Measurements from ENCODE around the gene CFL1. TPM values are rescaled to one million over a fixed set of nuclear protein-coding genes. Genes with fewer than 3 reads are reported as not detected.

Gene CFL1
- total RNA-seq, 2 donors from 2014 or later: 565 to 797 TPM

DNA sequence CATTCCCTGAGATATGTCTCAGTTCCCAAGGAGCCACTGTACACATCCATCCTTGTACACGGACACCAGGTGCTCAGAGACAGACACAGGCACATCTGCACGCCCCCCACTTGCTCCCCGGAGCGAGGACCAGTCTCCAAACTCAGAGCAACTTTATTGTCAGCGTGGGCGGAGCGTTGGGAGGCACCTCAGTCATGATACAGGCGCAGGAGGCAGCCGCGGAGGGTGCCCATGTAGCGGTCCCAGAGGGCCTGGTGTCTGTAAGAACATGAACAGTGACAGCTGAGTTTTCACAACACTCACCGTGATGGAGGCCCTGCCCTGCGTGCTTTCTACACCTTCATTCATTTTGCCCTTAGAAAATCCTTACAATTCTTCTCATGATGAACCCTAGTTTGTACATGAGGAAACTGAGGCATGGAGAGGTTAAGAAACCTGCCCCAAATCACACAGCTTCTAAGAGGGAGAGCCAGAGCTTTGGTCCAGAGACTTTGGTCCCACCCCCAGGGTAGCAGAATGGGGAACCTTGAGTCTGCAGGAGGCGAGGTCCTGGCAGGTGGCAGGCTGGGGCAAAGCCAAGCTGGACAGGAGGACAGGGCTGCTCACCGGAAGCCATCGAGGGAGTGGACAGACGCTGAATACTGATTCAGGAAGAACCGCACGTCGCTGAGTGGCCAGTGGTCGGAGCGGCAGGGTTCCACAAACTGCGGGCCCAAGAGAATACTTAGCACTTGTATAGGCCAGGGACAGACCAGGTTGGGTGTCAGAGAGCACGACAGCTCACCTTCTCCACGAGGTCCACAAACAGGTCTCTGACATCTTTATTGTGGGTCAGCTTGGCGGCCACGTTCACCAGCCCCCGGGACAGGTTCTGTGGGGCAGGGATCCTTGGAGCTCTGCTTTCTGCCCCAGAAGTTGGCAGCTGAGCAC, 26.1 kb upstream of the CFL1 start:
- ATAC-seq (ENCODE audit: insufficient number of reproducible peaks, low FRiP score, low read depth) (no peak), DNase-seq (ENCODE audit: low spot score) (no peak)
- peaks cover 16% of the 10 kb centered on the region for H3K36me3 ChIP-seq

DNA sequence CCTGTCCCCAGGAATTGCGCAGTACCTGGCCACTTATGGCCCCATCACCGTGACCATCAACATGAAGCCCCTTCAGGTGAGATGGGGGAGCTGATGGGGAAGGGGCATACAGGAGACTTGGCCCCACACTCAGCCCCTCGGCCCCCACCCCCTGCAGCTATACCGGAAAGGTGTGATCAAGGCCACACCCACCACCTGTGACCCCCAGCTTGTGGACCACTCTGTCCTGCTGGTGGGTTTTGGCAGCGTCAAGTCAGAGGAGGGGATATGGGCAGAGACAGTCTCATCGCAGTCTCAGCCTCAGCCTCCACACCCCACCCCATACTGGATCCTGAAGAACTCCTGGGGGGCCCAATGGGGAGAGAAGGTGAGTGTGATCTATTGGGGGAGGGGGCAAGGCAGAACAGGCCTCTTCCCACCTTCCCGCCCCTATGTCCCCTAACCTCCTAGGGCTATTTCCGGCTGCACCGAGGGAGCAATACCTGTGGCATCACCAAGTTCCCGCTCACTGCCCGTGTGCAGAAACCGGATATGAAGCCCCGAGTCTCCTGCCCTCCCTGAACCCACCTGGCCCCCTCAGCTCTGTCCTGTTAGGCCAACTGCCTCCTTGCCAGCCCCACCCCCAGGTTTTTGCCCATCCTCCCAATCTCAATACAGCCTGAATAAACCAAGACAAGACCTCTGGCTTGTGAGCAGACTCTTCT, 25.2 kb upstream of the CFL1 start:
- peaks cover 11 to 18% of the 10 kb centered on the region in 2 donors for H3K4me1 ChIP-seq (ENCODE audit: control insufficient read depth in 1 of 2, low read depth in 2 of 2)
- TF ChIP-seq, protein P1, sequence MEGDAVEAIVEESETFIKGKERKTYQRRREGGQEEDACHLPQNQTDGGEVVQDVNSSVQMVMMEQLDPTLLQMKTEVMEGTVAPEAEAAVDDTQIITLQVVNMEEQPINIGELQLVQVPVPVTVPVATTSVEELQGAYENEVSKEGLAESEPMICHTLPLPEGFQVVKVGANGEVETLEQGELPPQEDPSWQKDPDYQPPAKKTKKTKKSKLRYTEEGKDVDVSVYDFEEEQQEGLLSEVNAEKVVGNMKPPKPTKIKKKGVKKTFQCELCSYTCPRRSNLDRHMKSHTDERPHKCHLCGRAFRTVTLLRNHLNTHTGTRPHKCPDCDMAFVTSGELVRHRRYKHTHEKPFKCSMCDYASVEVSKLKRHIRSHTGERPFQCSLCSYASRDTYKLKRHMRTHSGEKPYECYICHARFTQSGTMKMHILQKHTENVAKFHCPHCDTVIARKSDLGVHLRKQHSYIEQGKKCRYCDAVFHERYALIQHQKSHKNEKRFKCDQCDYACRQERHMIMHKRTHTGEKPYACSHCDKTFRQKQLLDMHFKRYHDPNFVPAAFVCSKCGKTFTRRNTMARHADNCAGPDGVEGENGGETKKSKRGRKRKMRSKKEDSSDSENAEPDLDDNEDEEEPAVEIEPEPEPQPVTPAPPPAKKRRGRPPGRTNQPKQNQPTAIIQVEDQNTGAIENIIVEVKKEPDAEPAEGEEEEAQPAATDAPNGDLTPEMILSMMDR (IDR thresholded peaks at IDR 0.05): no peak
- ATAC-seq (ENCODE audit: insufficient number of reproducible peaks, low FRiP score, low read depth) (no peak), DNase-seq (ENCODE audit: low spot score) (no peak)
- H3K27ac ChIP-seq: no peak overlapping the region
- peaks cover 16% of the 10 kb centered on the region for H3K36me3 ChIP-seq
- H3K9me3 ChIP-seq: no peaks in the 10 kb centered on the region
- H3K4me3 ChIP-seq: no peak overlapping the region
- no peaks in the 10 kb centered on the region for H3K27me3 ChIP-seq (replicated peaks; ENCODE audit: insufficient read depth)

More for the DNA sequence above, 26.1 kb upstream of the CFL1 start:
- Histone ChIP-seq H3K4me3 (no peak overlapping the region), H3K27ac (no peak overlapping the region), H3K27me3 (replicated peaks; ENCODE audit: insufficient read depth) (no peaks in the 10 kb centered on the region), H3K9me3 (no peaks in the 10 kb centered on the region), H3K4me1 (ENCODE audit: control insufficient read depth in 1 of 2, low read depth in 2 of 2) (peaks cover 11 to 23% of the 10 kb centered on the region in 2 donors)
- TF ChIP-seq, protein P1 (IDR thresholded peaks at IDR 0.05): no peak

DNA sequence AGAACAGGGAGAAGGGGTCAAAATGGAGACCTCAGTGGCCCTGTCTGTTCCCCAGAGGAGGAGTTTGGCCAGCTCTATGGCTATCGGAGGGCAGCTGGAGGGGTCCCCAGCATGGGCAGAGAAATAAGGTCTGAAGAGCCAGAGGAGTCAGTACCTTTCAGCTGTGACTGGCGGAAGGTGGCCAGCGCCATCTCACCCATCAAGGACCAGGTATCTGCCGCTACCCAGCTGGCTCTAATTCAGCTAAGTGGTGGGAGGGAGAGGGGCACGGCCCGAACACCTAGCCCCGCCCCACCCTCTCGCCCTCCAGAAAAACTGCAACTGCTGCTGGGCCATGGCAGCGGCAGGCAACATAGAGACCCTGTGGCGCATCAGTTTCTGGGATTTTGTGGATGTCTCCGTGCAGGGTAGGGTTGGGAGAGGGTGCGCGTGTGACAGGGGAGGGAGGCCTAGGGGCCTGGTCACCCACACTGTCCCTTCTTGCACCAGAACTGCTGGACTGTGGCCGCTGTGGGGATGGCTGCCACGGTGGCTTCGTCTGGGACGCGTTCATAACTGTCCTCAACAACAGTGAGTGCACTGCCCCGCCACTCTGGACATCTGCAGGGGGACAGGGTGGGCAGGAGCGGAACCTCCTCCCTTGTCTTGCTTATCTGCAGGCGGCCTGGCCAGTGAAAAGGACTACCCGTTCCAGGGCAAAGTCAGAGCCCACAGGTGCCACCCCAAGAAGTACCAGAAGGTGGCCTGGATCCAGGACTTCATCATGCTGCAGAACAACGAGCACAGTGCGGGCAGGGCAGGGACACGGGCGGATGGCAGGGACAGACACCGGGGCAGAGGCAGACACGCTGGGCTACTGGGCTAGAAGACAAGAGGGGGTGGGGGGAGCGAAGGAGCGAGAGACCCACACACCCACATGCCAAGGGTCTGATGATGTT, 24.4 kb upstream of the CFL1 start:
- Histone ChIP-seq H3K36me3 (peaks cover 16% of the 10 kb centered on the region), H3K4me3 (no peak overlapping the region), H3K4me1 (ENCODE audit: control insufficient read depth in 1 of 2, low read depth in 2 of 2) (peaks cover 6 to 13% of the 10 kb centered on the region in 2 donors), H3K27ac (no peak overlapping the region), H3K27me3 (replicated peaks; ENCODE audit: insufficient read depth) (no peaks in the 10 kb centered on the region), H3K9me3 (no peaks in the 10 kb centered on the region)
- TF ChIP-seq, protein P1 (IDR thresholded peaks at IDR 0.05): no peak
- DNase-seq (ENCODE audit: low spot score): no peak
- ATAC-seq (ENCODE audit: insufficient number of reproducible peaks, low FRiP score, low read depth): no peak

DNA sequence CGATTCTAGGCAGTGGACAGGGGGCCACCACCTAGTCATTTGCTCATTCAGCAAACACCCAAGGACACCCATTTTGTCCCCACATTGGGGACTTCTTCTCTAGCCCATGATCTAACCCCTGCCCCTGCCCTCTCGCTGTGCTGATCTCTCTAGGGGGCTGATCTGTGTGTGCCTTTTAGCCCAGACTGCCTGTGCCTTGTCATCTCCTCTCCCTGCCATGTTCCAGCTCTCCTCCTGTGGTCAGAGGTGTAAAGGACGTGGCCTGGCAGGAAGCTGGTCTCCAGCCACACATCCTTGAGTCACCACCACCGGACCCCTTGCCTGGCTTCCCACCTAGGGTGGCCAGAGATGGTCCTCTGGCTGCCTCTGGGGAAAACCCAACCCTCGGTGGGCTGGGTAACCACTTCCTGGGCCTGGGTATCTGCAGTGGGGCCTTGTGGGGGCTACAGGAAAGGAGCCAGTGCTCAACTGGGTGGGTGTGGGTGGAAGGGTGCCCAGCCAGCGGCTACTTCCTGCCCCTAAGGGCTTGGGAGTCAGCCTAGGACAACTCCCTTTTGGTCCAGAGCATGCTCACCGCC, 23.0 kb upstream of the CFL1 start:
- Histone ChIP-seq H3K9me3 (no peaks in the 10 kb centered on the region), H3K36me3 (peaks cover 16% of the 10 kb centered on the region), H3K4me1 (ENCODE audit: control insufficient read depth in 1 of 2, low read depth in 2 of 2) (no peaks in the 10 kb centered on the region), H3K27ac (no peak overlapping the region), H3K4me3 (no peak overlapping the region), H3K27me3 (replicated peaks; ENCODE audit: insufficient read depth) (no peaks in the 10 kb centered on the region)
- TF ChIP-seq, protein P1 (IDR thresholded peaks at IDR 0.05): no peak
- no peak for ATAC-seq (ENCODE audit: insufficient number of reproducible peaks, low FRiP score, low read depth)
- DNase-seq (ENCODE audit: low spot score): no peak
